Spinal cord (tissue), 10 donors: ENCODE results near the gene BANP. TPM values are rescaled to one million over a fixed set of nuclear protein-coding genes. Genes with fewer than 3 reads are reported as not detected.
"Not testable (repeated sequence)": the region's sequence is repeated elsewhere in the genome, so short reads cannot be mapped to it uniquely, and the experiment has no call there.

Source experiments
- DNase-seq, 6 donors: peaks; one replicate each; pipeline versions ENCODE4 v3.0.0 to v3.0.0-alpha.2; 2013 to 2015; ENCODE audit warnings: low spot score in 6 of 6, low read depth in 4 of 6
- H3K27ac ChIP-seq: one replicate; pipeline ENCODE4 v1.5.1; 2013; ENCODE audit warnings: low read depth, low read length, control low read depth
- H3K27me3 ChIP-seq: one replicate; pipeline ENCODE4 v1.6.1; 2013; ENCODE audit warnings: low read length; ENCODE audit not compliant: control insufficient read depth, insufficient read depth
- H3K36me3 ChIP-seq: one replicate; pipeline ENCODE4 v1.6.1; 2013; ENCODE audit warnings: low read length; ENCODE audit not compliant: control insufficient read depth, insufficient read depth
- H3K4me1 ChIP-seq: one replicate; pipeline ENCODE4 v1.6.1; 2013; ENCODE audit warnings: low read length; ENCODE audit not compliant: control insufficient read depth, insufficient read depth
- H3K4me3 ChIP-seq: one replicate; pipeline ENCODE4 v1.5.1; 2013; ENCODE audit warnings: low read depth, low read length, control low read depth
- H3K9me3 ChIP-seq: one replicate; pipeline ENCODE4 v1.6.1; 2013; ENCODE audit warnings: low read length; ENCODE audit not compliant: control insufficient read depth, insufficient read depth
- WGBS: methylation state at CpG from one replicate; pipeline ENCODE4 v1.1.5; 2013; ENCODE audit warnings: missing lambda C conversion rate; ENCODE audit not compliant: insufficient coverage; 5-methylcytosine and 5-hydroxymethylcytosine counted together
- polyA plus RNA-seq, 2 donors: library from polyadenylated mRNA; unstranded; fragments of 120-200 nt; gene quantifications; one replicate each; pipeline ENCODE4 v1.2.1, GENCODE V29; 2013; ENCODE audit not compliant: insufficient read length in 2 of 2
- total RNA-seq, 2 donors: library from RNA; depleted of rRNA in 1 of 2; stranded (reverse); fragments of 120-200 nt in 1 of 2; fragments of >200 nt in 1 of 2; gene quantifications; one replicate each; pipeline versions ENCODE4 v1.2.3 to v1.2.4, GENCODE V29; 2013 to 2014
- donor health status: healthy.

BANP gene
- total and polyA plus RNA-seq, 4 donors, result 17.2 to 27.0 (median 20.7) TPM

- H3K4me3 ChIP-seq, H3K4me1 ChIP-seq, DNase-seq, H3K27me3 ChIP-seq, H3K27ac ChIP-seq, H3K9me3 ChIP-seq: not testable (repeated sequence)
- WGBS, result 93% methylated on average over 32 of the region's 32 CpGs
- peaks cover 26% of the 10 kb centered on the region for H3K36me3 ChIP-seq
Measured at GRCh38 chr16:87998184-87998793, 47.1 kb downstream of the BANP start.

- H3K27ac ChIP-seq, result not testable (repeated sequence)
Measured at GRCh38 chr16:87998992-87999391, 47.8 kb downstream of the BANP start.

GRCh38 chr16:88002211-88002610, 51.0 kb downstream of the BANP start:
- WGBS, result 94% methylated on average over 6 of the region's 6 CpGs
- H3K4me1 ChIP-seq, result peaks cover 19% of the 10 kb centered on the region
- no peaks in the 10 kb centered on the region for H3K9me3 ChIP-seq
- H3K27me3 ChIP-seq, result no peaks in the 10 kb centered on the region
- no peak for DNase-seq
- peaks cover 24% of the 10 kb centered on the region for H3K36me3 ChIP-seq
- no peak overlapping the region for H3K4me3 ChIP-seq
- H3K27ac ChIP-seq, result no peak overlapping the region

More at GRCh38 chr16:87998992-87999391, 47.8 kb downstream of the BANP start:
- WGBS, result 93% methylated on average over 18 of the region's 29 CpGs
- not testable (repeated sequence) for H3K9me3 ChIP-seq, DNase-seq, H3K4me3 ChIP-seq, H3K27me3 ChIP-seq, H3K4me1 ChIP-seq
- peaks cover 21% of the 10 kb centered on the region for H3K36me3 ChIP-seq

GRCh38 chr16:88002749-88003148, 51.5 kb downstream of the BANP start:
- DNase-seq, result no peak

GRCh38 chr16:88003316-88003715, 52.1 kb downstream of the BANP start:
- Histone ChIP-seq H3K4me1 (peaks cover 21% of the 10 kb centered on the region), H3K4me3 (no peak overlapping the region), H3K27me3 (no peaks in the 10 kb centered on the region), H3K9me3 (no peaks in the 10 kb centered on the region), H3K27ac (no peak overlapping the region), H3K36me3 (peaks cover 27% of the 10 kb centered on the region)
- WGBS, result 95% methylated on average over 4 of the region's 6 CpGs
- DNase-seq, result no peak

More at GRCh38 chr16:88002749-88003148, 51.5 kb downstream of the BANP start:
- Histone ChIP-seq H3K4me1 (peaks cover 21% of the 10 kb centered on the region), H3K36me3 (peaks cover 25% of the 10 kb centered on the region), H3K4me3 (no peak overlapping the region), H3K9me3 (no peaks in the 10 kb centered on the region), H3K27ac (no peak overlapping the region), H3K27me3 (no peaks in the 10 kb centered on the region)
- WGBS, result 90% methylated on average over 4 of the region's 4 CpGs

GRCh38 chr16:88003736-88004135, 52.5 kb downstream of the BANP start:
- Histone ChIP-seq H3K4me1 (peaks cover 21% of the 10 kb centered on the region), H3K9me3 (no peaks in the 10 kb centered on the region), H3K4me3 (no peak overlapping the region), H3K27ac (no peak overlapping the region), H3K27me3 (no peaks in the 10 kb centered on the region), H3K36me3 (peaks cover 24% of the 10 kb centered on the region)
- WGBS, result 80% methylated on average over 6 of the region's 9 CpGs
- no peak for DNase-seq

GRCh38 chr16:88004391-88004790, 53.2 kb downstream of the BANP start:
- Histone ChIP-seq H3K36me3 (peaks cover 24% of the 10 kb centered on the region), H3K4me1 (peaks cover 24% of the 10 kb centered on the region), H3K9me3 (no peaks in the 10 kb centered on the region), H3K27me3 (no peaks in the 10 kb centered on the region), H3K27ac (no peak overlapping the region), H3K4me3 (no peak overlapping the region)
- 86% methylated on average over 11 of the region's 16 CpGs for whole genome bisulfite sequencing
- DNase-seq, result no peak

GRCh38 chr16:88005181-88005581, 53.9 kb downstream of the BANP start:
- WGBS, result 87% methylated on average over 7 of the region's 9 CpGs
- DNase-seq, result no peak
- Histone ChIP-seq H3K36me3 (peaks cover 24% of the 10 kb centered on the region), H3K9me3 (no peaks in the 10 kb centered on the region), H3K27me3 (no peaks in the 10 kb centered on the region), H3K4me1 (peaks cover 24% of the 10 kb centered on the region), H3K27ac (no peak overlapping the region), H3K4me3 (no peak overlapping the region)

GRCh38 chr16:88005968-88006367, 54.7 kb downstream of the BANP start:
- Histone ChIP-seq H3K27me3 (no peaks in the 10 kb centered on the region), H3K27ac (no peak overlapping the region), H3K4me3 (no peak overlapping the region), H3K36me3 (peaks cover 26% of the 10 kb centered on the region), H3K9me3 (no peaks in the 10 kb centered on the region), H3K4me1 (peaks cover 24% of the 10 kb centered on the region)
- DNase-seq, result no peak
- WGBS, result 96% methylated on average over 25 of the region's 25 CpGs

GRCh38 chr16:88007321-88007731, 56.1 kb downstream of the BANP start:
- no peaks in the 10 kb centered on the region for H3K27me3 ChIP-seq
- peak in 2 of 6 donors; percentile 68 to 74 for DNase-seq
- H3K9me3 ChIP-seq, result no peaks in the 10 kb centered on the region
- WGBS, result 20% methylated on average over 8 of the region's 10 CpGs
- peaks cover 29% of the 10 kb centered on the region for H3K36me3 ChIP-seq
- peak overlapping the region; percentile 57 for H3K27ac ChIP-seq
- peaks cover 24% of the 10 kb centered on the region for H3K4me1 ChIP-seq
- H3K4me3 ChIP-seq, result no peak overlapping the region
